ENCODE measurements around the gene FKBP6.

The FKBP6 gene

GRCh38 chr7:73366127-73366526 is 38.2 kb downstream of the FKBP6 start:
- ATAC-seq (ENCODE audit: insufficient read depth, low read depth) (no peak), DNase-seq (no peak)
- Histone ChIP-seq H3K9me3 (ENCODE audit: insufficient read depth, low read length, severe bottlenecking) (no peaks in the 10 kb centered on the region), H3K4me1 (ENCODE audit: insufficient read depth, low read length) (0 out of 2 replicates have a peak, but pooled peaks cover 3% of the 10 kb centered on the region), H3K79me2 (ENCODE audit: insufficient read depth, low read length) (no peaks in the 10 kb centered on the region), H2AFZ (ENCODE audit: low read depth, low read length) (no peak overlapping the region), H3K27ac (ENCODE audit: low read length) (no peak overlapping the region), H4K20me1 (ENCODE audit: insufficient read depth, low read length) (no peaks in the 10 kb centered on the region), H3K27me3 (ENCODE audit: insufficient read depth, low read length, poor library complexity) (no peaks in the 10 kb centered on the region), H3K36me3 (ENCODE audit: insufficient read depth, low read length) (no peaks in the 10 kb centered on the region), H3K9ac (ENCODE audit: low read depth, low read length) (no peak overlapping the region), H3K4me2 (ENCODE audit: insufficient read depth, low read length) (no peak overlapping the region), H3K4me3 (ENCODE audit: low read depth in 1 of 2, low read length in 2 of 2) (no peak overlapping the region)
- TF ChIP-seq CTCF (IDR thresholded peaks at IDR 0.05; ENCODE audit: borderline replicate concordance, extremely low read depth, low read length, poor library complexity, severe bottlenecking): no peak

- H3K4me2 ChIP-seq (ENCODE audit: insufficient read depth, low read length): no peak overlapping the region
- ATAC-seq (ENCODE audit: insufficient read depth, low read depth) (no peak), DNase-seq (no peak)
- H3K4me3 ChIP-seq (ENCODE audit: low read depth in 1 of 2, low read length in 2 of 2): no peak overlapping the region
- no peaks in the 10 kb centered on the region for H4K20me1 ChIP-seq (ENCODE audit: insufficient read depth, low read length)
- TF ChIP-seq CTCF (IDR thresholded peaks at IDR 0.05; ENCODE audit: borderline replicate concordance, extremely low read depth, low read length, poor library complexity, severe bottlenecking) (no peak), EZH2 (IDR thresholded peaks at IDR 0.05; ENCODE audit: borderline replicate concordance, low read depth, low read length, severe bottlenecking) (no peak)
- H3K79me2 ChIP-seq (ENCODE audit: insufficient read depth, low read length): no peaks in the 10 kb centered on the region
- no peak overlapping the region for H2AFZ ChIP-seq (ENCODE audit: low read depth, low read length)
- H3K27me3 ChIP-seq (ENCODE audit: insufficient read depth, low read length, poor library complexity): no peaks in the 10 kb centered on the region
- no peaks in the 10 kb centered on the region for H3K36me3 ChIP-seq (ENCODE audit: insufficient read depth, low read length)
- 0 out of 2 replicates have a peak, but pooled peaks cover 3% of the 10 kb centered on the region for H3K4me1 ChIP-seq (ENCODE audit: insufficient read depth, low read length)
- no peak overlapping the region for H3K27ac ChIP-seq (ENCODE audit: low read length)
- no peaks in the 10 kb centered on the region for H3K9me3 ChIP-seq (ENCODE audit: insufficient read depth, low read length, severe bottlenecking)
- H3K9ac ChIP-seq (ENCODE audit: low read depth, low read length): no peak overlapping the region
These were observed 39.0 kb downstream of the FKBP6 start for GRCh38 chr7:73366990-73367389.

GRCh38 chr7:73369009-73369408 is 41.0 kb downstream of the FKBP6 start:
- Histone ChIP-seq H4K20me1 (ENCODE audit: insufficient read depth, low read length) (no peaks in the 10 kb centered on the region), H2AFZ (ENCODE audit: low read depth, low read length) (no peak overlapping the region), H3K9ac (ENCODE audit: low read depth, low read length) (no peak overlapping the region), H3K79me2 (ENCODE audit: insufficient read depth, low read length) (no peaks in the 10 kb centered on the region), H3K4me3 (ENCODE audit: low read depth in 1 of 2, low read length in 2 of 2) (no peak overlapping the region), H3K4me2 (ENCODE audit: insufficient read depth, low read length) (no peak overlapping the region), H3K4me1 (ENCODE audit: insufficient read depth, low read length) (0 out of 2 replicates have a peak, but pooled peaks cover 3% of the 10 kb centered on the region), H3K36me3 (ENCODE audit: insufficient read depth, low read length) (no peaks in the 10 kb centered on the region), H3K27me3 (ENCODE audit: insufficient read depth, low read length, poor library complexity) (no peaks in the 10 kb centered on the region), H3K9me3 (ENCODE audit: insufficient read depth, low read length, severe bottlenecking) (no peaks in the 10 kb centered on the region), H3K27ac (ENCODE audit: low read length) (no peak overlapping the region)
- ATAC-seq (ENCODE audit: insufficient read depth, low read depth) (no peak), DNase-seq (no peak)
- no peak for TF ChIP-seq CTCF (IDR thresholded peaks at IDR 0.05; ENCODE audit: borderline replicate concordance, extremely low read depth, low read length, poor library complexity, severe bottlenecking)
- no peak for TF ChIP-seq EZH2 (IDR thresholded peaks at IDR 0.05; ENCODE audit: borderline replicate concordance, low read depth, low read length, severe bottlenecking)

- Histone ChIP-seq H3K4me2 (ENCODE audit: insufficient read depth, low read length) (no peak overlapping the region), H4K20me1 (ENCODE audit: insufficient read depth, low read length) (no peaks in the 10 kb centered on the region), H3K9ac (ENCODE audit: low read depth, low read length) (no peak overlapping the region), H3K27ac (ENCODE audit: low read length) (no peak overlapping the region), H3K27me3 (ENCODE audit: insufficient read depth, low read length, poor library complexity) (no peaks in the 10 kb centered on the region), H2AFZ (ENCODE audit: low read depth, low read length) (no peak overlapping the region), H3K36me3 (ENCODE audit: insufficient read depth, low read length) (no peaks in the 10 kb centered on the region), H3K9me3 (ENCODE audit: insufficient read depth, low read length, severe bottlenecking) (no peaks in the 10 kb centered on the region), H3K4me1 (ENCODE audit: insufficient read depth, low read length) (0 out of 2 replicates have a peak, but pooled peaks cover 3% of the 10 kb centered on the region), H3K79me2 (ENCODE audit: insufficient read depth, low read length) (no peaks in the 10 kb centered on the region), H3K4me3 (ENCODE audit: low read depth in 1 of 2, low read length in 2 of 2) (no peak overlapping the region)
- DNase-seq (no peak), ATAC-seq (ENCODE audit: insufficient read depth, low read depth) (no peak)
- TF ChIP-seq CTCF (IDR thresholded peaks at IDR 0.05; ENCODE audit: borderline replicate concordance, extremely low read depth, low read length, poor library complexity, severe bottlenecking) (no peak), EZH2 (IDR thresholded peaks at IDR 0.05; ENCODE audit: borderline replicate concordance, low read depth, low read length, severe bottlenecking) (no peak)
These were observed 41.7 kb downstream of the FKBP6 start for GRCh38 chr7:73369622-73370021.

All from DND-41 (cell line).